Endothelial cell (in vitro differentiated cells): ENCODE results near the gene IQCE. TPM values are rescaled to one million over a fixed set of nuclear protein-coding genes. Genes with fewer than 3 reads are reported as not detected.

Source experiments
- DNase-seq: peaks from one replicate; pipeline ENCODE4 v3.0.0; 2021; ENCODE audit warnings: low spot score
- H3K27ac Mint-ChIP-seq: one replicate; pipeline ENCODE4 v1.8.0; 2021; ENCODE audit warnings: mixed read lengths, inconsistent platforms; ENCODE audit not compliant: unreplicated experiment
- H3K27me3 Mint-ChIP-seq: one replicate; pipeline ENCODE4 v1.8.0; 2021; ENCODE audit warnings: mild to moderate bottlenecking, moderate library complexity, mixed read lengths, inconsistent platforms; ENCODE audit not compliant: unreplicated experiment
- H3K36me3 Mint-ChIP-seq: one replicate; pipeline ENCODE4 v1.8.0; 2021; ENCODE audit warnings: mild to moderate bottlenecking, low read depth, mixed read lengths, inconsistent platforms; ENCODE audit not compliant: unreplicated experiment
- H3K4me1 Mint-ChIP-seq: one replicate; pipeline ENCODE4 v1.8.0; 2021; ENCODE audit warnings: mild to moderate bottlenecking, mixed read lengths, inconsistent platforms; ENCODE audit not compliant: unreplicated experiment
- H3K4me3 Mint-ChIP-seq: one replicate; pipeline ENCODE4 v1.8.0; 2021; ENCODE audit warnings: mild to moderate bottlenecking, mixed read lengths, inconsistent platforms; ENCODE audit not compliant: unreplicated experiment
- H3K9me3 Mint-ChIP-seq: one replicate; pipeline ENCODE4 v1.8.0; 2021; ENCODE audit warnings: mixed read lengths, inconsistent platforms; ENCODE audit not compliant: unreplicated experiment
- CTCF ChIP-seq: fragments of 200-600 bp; sonication (generic); IDR thresholded peaks from one replicate; pipeline ENCODE4 v1.5.0; 2021; ENCODE audit warnings: antibody characterized with exemption; ENCODE audit not compliant: unreplicated experiment
- total RNA-seq: library from RNA; stranded (reverse); fragmentation: NEBNext Ultra II Directional; extraction: Animal tissue kit (Norgen Biotek cat#: 25700); gene quantifications from one replicate; pipeline ENCODE4 v1.2.1, GENCODE V29; 2021; ENCODE audit not compliant: unreplicated experiment

Gene IQCE
- total RNA-seq, 1 donor from 2014 or later = 9.6 TPM

- no peak for DNase-seq
- peaks cover 8% of the 10 kb centered on the region for H3K27me3 Mint-ChIP-seq
- TF ChIP-seq CTCF = no peak
- no peaks in the 10 kb centered on the region for H3K9me3 Mint-ChIP-seq
- no peaks in the 10 kb centered on the region for H3K36me3 Mint-ChIP-seq
- H3K27ac Mint-ChIP-seq = no peak overlapping the region
- peaks cover 13% of the 10 kb centered on the region for H3K4me1 Mint-ChIP-seq
- no peak overlapping the region for H3K4me3 Mint-ChIP-seq
Observed at GRCh38 chr7:2511769-2512168, 47.0 kb upstream of the IQCE start.

GRCh38 chr7:2512179-2512661 is 46.6 kb upstream of the IQCE start:
- Mint-ChIP-seq H3K9me3 (no peaks in the 10 kb centered on the region), H3K4me3 (no peak overlapping the region), H3K36me3 (no peaks in the 10 kb centered on the region), H3K27me3 (peaks cover 10% of the 10 kb centered on the region), H3K4me1 (peaks cover 13% of the 10 kb centered on the region), H3K27ac (no peak overlapping the region)
- TF ChIP-seq CTCF = no peak
- no peak for DNase-seq

- Mint-ChIP-seq H3K27ac (peak overlapping the region; percentile 57), H3K9me3 (no peaks in the 10 kb centered on the region), H3K4me3 (peak overlapping the region; percentile 51), H3K4me1 (peaks cover 17% of the 10 kb centered on the region), H3K36me3 (no peaks in the 10 kb centered on the region), H3K27me3 (peaks cover 15% of the 10 kb centered on the region)
- DNase-seq = no peak
- TF ChIP-seq CTCF = no peak
Observed at GRCh38 chr7:2512713-2513112, 46.1 kb upstream of the IQCE start.

GRCh38 chr7:2513702-2514101 is 45.1 kb upstream of the IQCE start:
- Mint-ChIP-seq H3K9me3 (no peaks in the 10 kb centered on the region), H3K27me3 (peaks cover 21% of the 10 kb centered on the region), H3K27ac (no peak overlapping the region), H3K4me3 (no peak overlapping the region), H3K4me1 (peaks cover 22% of the 10 kb centered on the region), H3K36me3 (no peaks in the 10 kb centered on the region)
- DNase-seq = no peak
- TF ChIP-seq CTCF = no peak

GRCh38 chr7:2514473-2515423 is 44.0 kb upstream of the IQCE start:
- H3K36me3 Mint-ChIP-seq = no peaks in the 10 kb centered on the region
- no peak overlapping the region for H3K4me3 Mint-ChIP-seq
- no peak overlapping the region for H3K27ac Mint-ChIP-seq
- TF ChIP-seq CTCF = no peak
- peaks cover 21% of the 10 kb centered on the region for H3K27me3 Mint-ChIP-seq
- H3K9me3 Mint-ChIP-seq = no peaks in the 10 kb centered on the region
- no peak for DNase-seq
- H3K4me1 Mint-ChIP-seq = peaks cover 22% of the 10 kb centered on the region
